ENCODE data around the gene ZNF264.
"Not testable (repeated sequence)": the region's sequence is repeated elsewhere in the genome, so short reads cannot be mapped to it uniquely, and the experiment has no call there.

ZNF264 gene

DNA sequence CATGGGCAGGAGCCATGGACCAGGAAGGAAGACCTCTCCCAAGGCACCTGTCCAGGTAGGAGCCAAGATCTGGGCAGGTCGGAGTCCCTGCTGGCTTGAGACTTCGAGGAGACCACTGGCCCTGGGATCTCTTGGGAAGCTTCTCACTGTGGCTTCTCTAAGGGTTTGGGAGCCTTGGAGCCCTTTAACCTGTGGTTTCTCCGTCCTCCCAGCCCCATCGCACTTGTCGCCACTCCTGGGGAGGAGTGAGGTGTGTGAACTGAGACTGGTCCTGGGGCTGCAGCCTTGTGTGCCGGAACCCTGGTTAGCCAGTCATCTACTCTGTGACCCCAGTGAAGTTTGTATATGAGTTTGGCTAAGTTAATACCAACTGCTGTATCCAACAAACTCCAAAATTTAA lies 57.3 kb downstream of the ZNF264 start:
- no peak for DNase-seq

DNA sequence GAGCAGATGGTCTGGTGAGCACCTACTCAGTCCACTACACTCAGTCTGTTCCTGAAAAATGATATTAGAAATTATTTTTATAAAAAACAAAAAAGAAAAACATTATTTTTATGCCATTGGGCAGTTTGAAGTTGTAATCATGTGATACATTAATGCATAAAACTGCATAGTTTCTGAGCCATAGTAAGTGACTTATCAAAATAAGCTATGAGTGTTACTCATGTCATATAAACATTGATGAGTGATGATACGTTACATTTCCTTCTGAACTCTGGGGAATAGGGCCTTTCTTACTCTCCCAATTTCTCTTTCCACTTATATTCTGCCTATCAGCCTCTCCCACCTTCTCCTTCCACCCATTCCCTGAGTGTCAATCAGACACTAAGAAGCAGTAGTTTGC lies 58.0 kb downstream of the ZNF264 start:
- no peak for DNase-seq

DNA sequence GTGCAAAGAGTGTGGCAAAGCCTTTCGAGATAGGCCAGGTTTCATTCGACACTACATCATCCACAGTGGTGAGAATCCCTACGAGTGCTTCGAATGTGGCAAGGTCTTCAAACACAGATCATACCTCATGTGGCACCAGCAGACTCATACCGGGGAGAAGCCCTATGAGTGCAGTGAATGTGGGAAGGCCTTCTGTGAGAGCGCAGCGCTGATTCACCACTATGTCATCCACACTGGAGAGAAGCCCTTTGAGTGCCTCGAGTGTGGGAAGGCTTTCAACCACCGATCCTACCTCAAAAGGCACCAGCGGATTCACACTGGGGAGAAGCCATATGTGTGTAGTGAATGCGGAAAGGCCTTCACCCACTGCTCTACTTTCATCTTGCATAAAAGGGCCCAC lies 62.5 kb downstream of the ZNF264 start:
- DNase-seq = not testable (repeated sequence)

DNA sequence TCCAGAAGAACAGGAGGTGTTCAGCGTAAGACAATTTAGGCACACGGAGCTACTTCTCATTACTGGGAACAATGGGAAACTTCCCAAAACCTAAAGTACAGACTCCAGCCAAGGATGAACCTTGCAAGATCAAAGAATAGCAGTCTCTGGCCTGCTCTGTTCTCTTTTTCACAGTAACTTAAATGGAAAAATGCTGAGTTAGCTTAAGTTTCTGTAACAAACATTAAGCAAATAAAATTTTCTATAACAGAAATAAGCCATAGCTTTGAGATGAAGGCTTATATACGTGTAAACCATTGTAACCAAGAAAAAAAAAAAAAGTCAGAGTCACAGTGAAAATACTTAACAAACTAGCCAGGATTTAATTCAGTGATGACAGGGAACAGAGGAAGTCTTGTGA lies 70.7 kb downstream of the ZNF264 start:
- no peak for DNase-seq

DNA sequence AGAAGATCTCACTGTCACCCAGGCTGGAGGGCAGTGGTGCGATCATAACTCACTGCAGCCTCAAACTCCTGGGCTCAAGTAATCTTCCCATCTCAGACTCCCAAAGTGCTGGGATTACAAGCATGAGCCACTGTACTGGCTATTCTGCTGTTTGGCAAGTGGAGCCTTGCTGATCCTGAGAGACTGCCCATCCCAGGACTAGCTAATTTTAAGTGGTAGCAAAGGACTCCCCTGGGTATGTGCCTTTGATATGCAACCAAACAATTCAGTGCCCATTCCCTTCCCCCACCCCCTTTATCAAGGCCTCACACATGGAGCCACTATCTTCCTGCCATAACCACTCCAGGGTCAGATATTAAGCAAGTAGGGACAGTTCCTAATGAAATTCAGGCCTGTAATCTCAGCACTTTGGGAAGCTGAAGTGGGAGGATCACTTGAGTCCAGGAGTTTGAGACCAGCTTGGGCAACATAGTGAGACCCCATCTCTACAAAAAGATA lies 72.0 kb downstream of the ZNF264 start:
- DNase-seq = no peak

DNA sequence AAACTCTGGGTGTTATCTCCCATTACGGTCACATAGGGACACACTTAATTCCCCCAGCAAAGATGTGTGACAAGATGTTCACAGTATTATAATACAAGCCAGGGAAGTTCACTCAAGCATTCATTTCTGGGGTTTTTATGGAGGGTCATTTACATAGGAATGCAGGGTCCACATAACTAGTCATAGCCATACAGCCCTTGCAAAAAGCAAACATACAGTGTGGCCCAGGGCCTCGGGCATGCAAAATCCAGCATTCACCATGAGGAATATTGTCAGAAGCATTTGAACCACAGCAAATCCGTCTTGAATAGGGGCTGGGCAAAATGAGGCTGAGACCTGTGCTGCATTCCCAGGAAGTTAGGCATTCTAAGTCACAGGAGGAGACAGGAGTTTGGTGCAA lies 76.0 kb downstream of the ZNF264 start:
- DNase-seq = no peak

DNA sequence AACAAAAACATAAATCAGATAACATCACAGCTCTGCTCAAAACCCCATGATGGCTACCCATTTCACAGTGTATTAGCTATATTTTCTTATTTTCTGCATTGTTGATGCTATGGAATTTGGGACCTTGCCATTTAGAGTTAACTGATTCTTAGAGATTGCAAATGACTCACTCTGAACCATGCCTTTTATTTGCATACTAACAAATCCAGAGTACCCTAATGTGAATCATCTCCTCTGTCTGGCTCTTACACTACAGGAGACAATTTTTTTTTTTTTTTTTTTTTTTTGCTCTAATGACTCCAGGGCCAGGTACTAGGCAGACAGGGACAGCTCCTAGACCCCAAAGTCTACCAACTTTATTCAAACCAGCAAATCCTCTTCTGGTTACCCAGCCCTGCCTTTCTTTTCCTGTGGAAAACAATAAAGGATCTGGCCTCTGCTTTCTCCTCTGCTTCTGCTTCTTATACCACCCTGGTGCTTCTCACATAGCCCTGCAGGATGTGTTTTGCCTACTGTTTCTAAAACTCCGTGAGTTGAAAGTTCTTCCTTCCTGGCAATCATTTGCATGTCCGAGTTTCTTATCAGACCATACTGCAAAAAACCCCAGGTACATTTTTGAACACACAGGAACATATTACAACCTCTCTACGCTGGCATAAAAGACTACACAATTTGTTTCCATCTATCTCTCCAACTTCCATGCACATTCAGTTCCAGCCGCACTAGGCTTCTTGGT lies 78.4 kb downstream of the ZNF264 start:
- no peak for DNase-seq

DNA sequence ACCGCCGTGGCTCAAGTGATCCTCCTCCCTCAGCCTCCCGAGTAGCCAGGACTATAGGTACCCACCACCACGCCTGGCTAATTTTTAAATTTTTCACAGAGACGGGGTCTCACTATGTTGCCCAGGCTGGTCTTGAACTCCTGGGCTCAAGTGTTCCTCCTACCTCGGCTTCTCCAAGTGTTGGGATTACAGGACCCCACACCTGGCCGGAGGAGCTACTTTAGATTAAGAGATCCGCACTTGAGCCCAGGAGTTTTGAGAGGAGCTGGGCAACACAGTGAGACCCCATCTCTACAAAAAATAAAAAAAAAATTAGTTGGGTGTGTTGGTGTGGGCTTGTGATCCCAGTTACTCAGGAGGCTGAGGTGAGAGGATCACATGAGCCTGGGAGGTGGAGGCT lies 80.0 kb downstream of the ZNF264 start:
- DNase-seq = no peak
